GM12891 (cell line): Measurements from ENCODE around the gene SBNO1.

Source experiments
- PAX5 ChIP-seq: IDR thresholded peaks from 2 replicates; pipeline ENCODE4 v1.6.1; 2011; ENCODE audit warnings: low read length, moderate library complexity, mild to moderate bottlenecking; ENCODE audit not compliant: insufficient read depth, severe bottlenecking
- POLR2A ChIP-seq: IDR thresholded peaks from 2 replicates; pipeline ENCODE4 v1.6.1; 2011; ENCODE audit warnings: low read depth, low read length, control low read depth
- POLR2AphosphoS5 ChIP-seq: IDR thresholded peaks from 2 replicates; pipeline ENCODE4 v1.6.1; 2011; ENCODE audit warnings: low read depth, low read length, control low read depth
- POU2F2 ChIP-seq: IDR thresholded peaks from 2 replicates; pipeline ENCODE4 v1.6.1; 2011; ENCODE audit warnings: low read depth, mild to moderate bottlenecking, control low read depth, low read length, moderate library complexity
- SPI1 ChIP-seq: IDR thresholded peaks from 2 replicates; pipeline ENCODE4 v1.6.1; 2011; ENCODE audit warnings: low read depth, low read length, control low read depth

GRCh38 chr12:123286652-123287373 lies 77.8 kb downstream of the SBNO1 start:
- TF ChIP-seq PAX5 (no peak), POLR2A (no peak), POLR2AphosphoS5 (no peak), SPI1 (no peak), POU2F2 (no peak)
